Adrenal gland (tissue), 5 donors: Measurements from ENCODE around the gene GPNMB.

Experiments
- CTCF ChIP-seq, 6 experiments: fragments of 450-650 bp in 4 of 6; fragments of 200-600 bp in 2 of 6; sonication (generic) in 1 of 6; IDR thresholded peaks; 1 replicate in 5 of 6; 2 replicates in 1 of 6; pipeline versions ENCODE4 v1.5.1 to v1.8.0; 2016 to 2021; ENCODE audit warnings: antibody characterized with exemption in 6 of 6, mild to moderate bottlenecking in 2 of 6, moderate library complexity in 1 of 6
- POLR2A ChIP-seq, 2 donors: fragments of 450-650 bp; IDR thresholded peaks; one replicate each; pipeline ENCODE4 v1.6.1; 2017; ENCODE audit warnings: antibody characterized with exemption in 2 of 2, mild to moderate bottlenecking in 2 of 2, moderate library complexity in 1 of 2
- donor health status: DM: no; HTN: no; CAD: no.

- TF ChIP-seq POLR2A (IDR thresholded peaks at IDR 0.05) (no peak), CTCF (IDR thresholded peaks at IDR 0.05) (no peak)
Measured at GRCh38 chr7:23275912-23276311, 29.3 kb downstream of the GPNMB start.
